ENCODE data around the gene CDC45. TPM values are rescaled to one million over a fixed set of nuclear protein-coding genes. Genes with fewer than 3 reads are reported as not detected.

Gene CDC45
- total and polyA plus RNA-seq, 3 donors from 2014 or later = 38.8 to 47.2 (median 43.7) TPM

DNA sequence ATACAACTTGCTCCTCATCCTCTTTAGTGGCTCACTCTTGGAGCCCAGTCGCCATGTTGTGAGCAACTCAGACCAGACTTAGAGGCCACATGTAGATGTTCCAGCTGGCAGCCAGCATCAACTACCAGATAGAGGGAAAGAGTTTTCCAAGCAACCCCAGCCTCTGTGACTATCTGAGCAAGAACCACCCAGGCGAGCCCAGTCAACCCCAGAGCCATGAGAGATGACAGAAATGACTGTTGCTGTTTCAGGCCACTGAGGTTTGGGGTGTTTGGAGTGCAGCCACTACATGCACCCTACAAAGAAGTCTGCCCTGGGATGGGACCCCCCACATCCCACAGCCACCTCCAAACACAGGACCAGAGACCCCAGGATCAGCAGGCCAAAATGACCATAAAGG is 69.2 kb downstream of the CDC45 start:
- WGBS, 2 donors = 85 to 92% methylated on average over 2 of the region's 2 CpGs
- Histone ChIP-seq H3K4me3 (no peak overlapping the region), H3K36me3 (ENCODE audit: low read depth, missing control alignments) (no peaks in the 10 kb centered on the region), H3K27ac (no peak overlapping the region), H3K4me1 (no peaks in the 10 kb centered on the region), H3K27me3 (no peaks in the 10 kb centered on the region), H3K9me3 (no peaks in the 10 kb centered on the region)
- TF ChIP-seq POLR2A (IDR thresholded peaks at IDR 0.05) = no peak
- TF ChIP-seq, protein P1, sequence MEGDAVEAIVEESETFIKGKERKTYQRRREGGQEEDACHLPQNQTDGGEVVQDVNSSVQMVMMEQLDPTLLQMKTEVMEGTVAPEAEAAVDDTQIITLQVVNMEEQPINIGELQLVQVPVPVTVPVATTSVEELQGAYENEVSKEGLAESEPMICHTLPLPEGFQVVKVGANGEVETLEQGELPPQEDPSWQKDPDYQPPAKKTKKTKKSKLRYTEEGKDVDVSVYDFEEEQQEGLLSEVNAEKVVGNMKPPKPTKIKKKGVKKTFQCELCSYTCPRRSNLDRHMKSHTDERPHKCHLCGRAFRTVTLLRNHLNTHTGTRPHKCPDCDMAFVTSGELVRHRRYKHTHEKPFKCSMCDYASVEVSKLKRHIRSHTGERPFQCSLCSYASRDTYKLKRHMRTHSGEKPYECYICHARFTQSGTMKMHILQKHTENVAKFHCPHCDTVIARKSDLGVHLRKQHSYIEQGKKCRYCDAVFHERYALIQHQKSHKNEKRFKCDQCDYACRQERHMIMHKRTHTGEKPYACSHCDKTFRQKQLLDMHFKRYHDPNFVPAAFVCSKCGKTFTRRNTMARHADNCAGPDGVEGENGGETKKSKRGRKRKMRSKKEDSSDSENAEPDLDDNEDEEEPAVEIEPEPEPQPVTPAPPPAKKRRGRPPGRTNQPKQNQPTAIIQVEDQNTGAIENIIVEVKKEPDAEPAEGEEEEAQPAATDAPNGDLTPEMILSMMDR (IDR thresholded peaks at IDR 0.05) = no peak
- no peak for DNase-seq
- intact Hi-C loops (cut with DNase I; ENCODE audit: low total_unique reads) = no loop called here

DNA sequence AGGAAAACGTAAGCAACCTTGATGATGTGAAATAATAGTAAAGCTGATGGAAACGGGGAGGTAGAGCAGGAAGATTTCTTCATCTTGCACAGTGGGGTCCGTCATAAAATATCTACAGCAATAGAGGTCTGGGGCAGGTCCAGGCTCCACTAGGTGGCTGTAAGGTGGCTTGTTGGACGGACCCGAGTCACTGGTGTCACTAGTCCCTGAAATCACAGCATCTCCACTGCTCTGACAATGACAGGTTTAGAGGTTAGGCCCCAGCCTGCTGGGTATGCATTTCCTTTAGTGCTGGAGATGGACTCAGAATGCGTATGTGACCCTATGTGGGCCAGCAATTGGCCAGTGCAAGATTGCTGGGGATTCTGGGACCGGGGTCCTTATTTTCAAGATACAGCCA is 69.7 kb downstream of the CDC45 start:
- WGBS, 2 donors = 73 to 82% methylated on average over 7 of the region's 7 CpGs
- TF ChIP-seq POLR2A (IDR thresholded peaks at IDR 0.05) = no peak
- TF ChIP-seq, protein P1 (IDR thresholded peaks at IDR 0.05) = no peak
- no peak overlapping the region for H3K27ac ChIP-seq
- H3K36me3 ChIP-seq (ENCODE audit: low read depth, missing control alignments) = no peaks in the 10 kb centered on the region
- intact Hi-C loops (cut with DNase I; ENCODE audit: low total_unique reads) = no loop called here
- H3K9me3 ChIP-seq = no peaks in the 10 kb centered on the region
- no peak for DNase-seq
- no peaks in the 10 kb centered on the region for H3K4me1 ChIP-seq
- H3K4me3 ChIP-seq = no peak overlapping the region
- no peaks in the 10 kb centered on the region for H3K27me3 ChIP-seq

DNA sequence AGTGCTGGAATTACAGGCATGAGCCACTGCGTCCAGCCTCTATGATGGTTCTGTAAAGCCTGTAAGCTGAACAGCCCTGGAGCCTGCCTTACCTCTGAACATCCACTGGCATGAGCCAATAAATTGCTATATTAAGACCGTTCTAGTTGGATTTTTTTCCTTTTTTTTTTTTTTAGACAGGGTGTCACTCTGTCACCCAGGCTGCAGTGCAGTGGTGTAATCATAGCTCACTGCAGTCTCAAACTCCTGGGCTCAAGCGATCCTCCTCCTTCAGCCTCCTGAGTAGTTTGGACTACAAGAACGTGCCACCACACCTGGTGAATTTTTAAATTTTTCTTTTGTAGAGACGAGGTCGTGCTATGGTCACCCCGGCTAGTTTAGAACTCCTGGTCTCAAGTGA is 70.7 kb downstream of the CDC45 start:
- no peak for DNase-seq
- H3K4me1 ChIP-seq = no peaks in the 10 kb centered on the region

DNA sequence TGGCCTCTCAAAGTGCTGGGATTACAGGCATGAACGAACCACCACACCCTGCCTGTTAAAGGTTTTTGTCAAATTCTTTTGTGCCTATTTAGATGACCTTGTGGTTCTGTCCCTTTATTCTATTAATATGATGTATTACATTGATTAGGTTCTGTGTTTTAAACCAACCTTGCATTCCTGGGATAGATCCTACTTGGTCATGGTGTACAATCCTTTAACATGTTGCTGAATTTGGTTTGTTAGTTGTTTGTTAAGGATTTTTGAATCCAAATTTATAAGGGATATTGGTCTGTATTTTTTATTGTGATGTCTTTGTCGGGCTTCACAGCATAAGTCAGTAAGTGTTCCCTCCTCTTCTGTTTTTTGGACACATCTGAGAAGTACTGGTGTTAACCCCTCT is 73.5 kb downstream of the CDC45 start:
- DNase-seq = no peak
- TF ChIP-seq, protein P1 (IDR thresholded peaks at IDR 0.05) = no peak
- TF ChIP-seq POLR2A (IDR thresholded peaks at IDR 0.05) = no peak
- no peaks in the 10 kb centered on the region for H3K4me1 ChIP-seq
- 92 to 96% methylated on average over 2 of the region's 2 CpGs for WGBS, 2 donors
- H3K9me3 ChIP-seq = no peaks in the 10 kb centered on the region
- H3K27ac ChIP-seq = no peak overlapping the region
- H3K27me3 ChIP-seq = no peaks in the 10 kb centered on the region
- no peak overlapping the region for H3K4me3 ChIP-seq
- intact Hi-C loops (cut with DNase I; ENCODE audit: low total_unique reads) = no loop called here
- H3K36me3 ChIP-seq (ENCODE audit: low read depth, missing control alignments) = no peaks in the 10 kb centered on the region

More for the DNA sequence above, 70.7 kb downstream of the CDC45 start:
- Histone ChIP-seq H3K4me3 (no peak overlapping the region), H3K27ac (no peak overlapping the region), H3K9me3 (no peaks in the 10 kb centered on the region), H3K36me3 (ENCODE audit: low read depth, missing control alignments) (no peaks in the 10 kb centered on the region), H3K27me3 (no peaks in the 10 kb centered on the region)
- TF ChIP-seq POLR2A (IDR thresholded peaks at IDR 0.05) = no peak
- TF ChIP-seq, protein P1 (IDR thresholded peaks at IDR 0.05) = no peak
- intact Hi-C loops (cut with DNase I; ENCODE audit: low total_unique reads) = no loop called here
- 86 to 88% methylated on average over 7 of the region's 7 CpGs for WGBS, 2 donors

DNA sequence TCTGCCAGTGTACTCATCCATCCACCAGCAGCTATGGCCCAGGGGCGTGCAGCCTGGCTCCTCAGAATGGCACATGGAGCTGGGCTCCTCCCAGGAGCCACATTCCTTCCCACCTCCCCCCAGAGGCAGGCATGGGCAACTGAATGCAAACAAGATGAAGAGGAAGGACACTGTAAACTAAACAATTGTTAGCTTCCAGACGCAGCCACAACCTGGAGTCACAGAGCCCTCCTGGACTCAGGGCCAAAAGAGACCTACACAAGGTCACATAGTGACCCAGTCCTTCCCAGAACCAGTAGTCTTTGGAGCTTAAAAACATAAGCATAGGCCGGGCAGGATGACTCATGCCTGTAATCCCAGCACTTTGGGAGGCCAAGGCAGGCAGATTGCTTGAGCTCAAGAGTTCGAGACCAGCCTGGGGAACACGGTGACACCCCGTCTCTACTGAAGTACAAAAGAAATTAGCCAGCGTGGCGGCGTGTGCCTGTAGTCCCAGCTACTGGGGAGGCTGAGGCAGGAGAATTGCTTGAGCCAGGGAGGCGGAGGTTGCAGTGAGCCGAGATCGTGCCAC is 75.2 kb downstream of the CDC45 start:
- TF ChIP-seq, protein P1 (IDR thresholded peaks at IDR 0.05) = no peak
- TF ChIP-seq POLR2A (IDR thresholded peaks at IDR 0.05) = no peak
- intact Hi-C loops (cut with DNase I; ENCODE audit: low total_unique reads) = no loop called here
- H3K27me3 ChIP-seq = no peaks in the 10 kb centered on the region
- H3K36me3 ChIP-seq (ENCODE audit: low read depth, missing control alignments) = no peaks in the 10 kb centered on the region
- no peaks in the 10 kb centered on the region for H3K4me1 ChIP-seq
- H3K9me3 ChIP-seq = no peaks in the 10 kb centered on the region
- DNase-seq = no peak
- 79 to 85% methylated on average over 12 of the region's 12 CpGs for WGBS, 2 donors
- no peak overlapping the region for H3K4me3 ChIP-seq
- H3K27ac ChIP-seq = no peak overlapping the region

All from testis (tissue), 3 donors.